GM21528 (cell line): Measurements from ENCODE around the gene F5.

Experiments
- ATAC-seq: cut with Tn5 transposase; IDR thresholded peaks from one replicate; pipeline ENCODE4 v1.9.1; 2021; ENCODE audit warnings: mild to moderate bottlenecking, moderate library complexity; ENCODE audit not compliant: unreplicated experiment, low FRiP score

Gene F5

DNA sequence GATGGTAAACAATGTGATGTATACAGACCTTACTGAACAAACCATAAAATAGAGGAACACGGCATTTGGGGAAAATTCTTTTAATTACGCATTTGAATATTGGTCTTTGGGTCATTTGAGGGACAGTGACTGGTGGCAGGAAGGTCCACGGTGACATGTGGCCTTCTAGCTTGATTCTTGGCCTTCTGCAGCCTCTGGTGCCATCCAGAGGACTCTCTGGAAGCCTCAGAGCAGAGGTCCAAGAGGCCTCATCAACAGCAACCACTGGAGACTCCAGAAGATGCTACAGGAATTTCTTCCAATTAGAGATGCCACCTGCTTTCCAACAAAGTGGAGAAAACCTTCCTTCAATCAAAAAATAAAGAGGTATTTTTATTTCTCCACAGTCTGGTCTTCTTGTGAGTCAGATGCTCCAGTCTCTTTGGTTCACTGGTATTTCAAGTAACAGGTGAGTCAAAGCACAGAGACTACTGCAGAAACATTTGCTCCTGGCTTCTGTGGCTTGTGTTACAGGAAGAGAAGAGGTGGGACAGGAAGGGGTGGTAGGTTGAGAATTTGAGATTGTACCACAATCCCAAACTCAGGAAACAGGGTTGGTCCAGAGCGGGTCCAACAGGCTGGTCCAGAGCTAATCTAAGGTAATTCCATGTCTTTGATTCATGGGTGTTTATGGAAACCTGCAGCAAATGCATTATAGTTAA lies 2.7 kb upstream of the F5 start:
- ATAC-seq = no peak

DNA sequence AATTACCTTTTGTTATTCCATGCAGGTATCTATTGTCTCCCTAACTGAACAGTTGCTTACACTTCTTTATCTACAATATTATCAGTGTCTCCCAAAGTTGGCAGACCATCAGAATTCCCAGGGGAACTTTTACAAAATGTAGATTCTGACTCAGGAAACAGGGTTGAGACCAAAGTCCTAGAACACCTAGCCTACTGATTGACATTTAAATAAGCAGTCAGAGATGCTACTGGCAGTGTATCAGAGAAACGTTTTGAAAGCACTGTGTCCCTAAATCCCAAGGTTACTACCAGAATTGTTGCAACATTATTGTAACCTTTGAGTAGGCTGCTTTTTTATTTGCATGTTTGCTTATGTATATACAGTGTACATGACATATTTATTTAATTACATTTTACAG lies 1.8 kb upstream of the F5 start:
- no peak for ATAC-seq

DNA sequence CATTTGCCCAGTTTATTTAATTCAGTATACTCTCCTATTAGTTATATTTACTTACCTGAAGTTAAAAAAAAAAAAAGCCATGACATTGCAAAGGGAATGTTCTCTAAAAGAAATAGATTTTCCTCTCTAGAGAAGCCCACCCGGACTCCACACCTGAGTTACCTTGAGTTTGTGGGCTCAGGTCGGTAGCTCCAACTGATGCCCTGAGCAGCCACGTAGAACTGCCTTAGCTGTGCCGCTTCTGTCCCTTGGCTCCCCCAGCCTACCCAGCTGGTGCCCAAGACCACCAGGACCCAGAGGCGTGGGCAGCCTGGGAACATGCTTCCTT lies 250 bp downstream of the F5 start:
- ATAC-seq = peak; percentile 44

DNA sequence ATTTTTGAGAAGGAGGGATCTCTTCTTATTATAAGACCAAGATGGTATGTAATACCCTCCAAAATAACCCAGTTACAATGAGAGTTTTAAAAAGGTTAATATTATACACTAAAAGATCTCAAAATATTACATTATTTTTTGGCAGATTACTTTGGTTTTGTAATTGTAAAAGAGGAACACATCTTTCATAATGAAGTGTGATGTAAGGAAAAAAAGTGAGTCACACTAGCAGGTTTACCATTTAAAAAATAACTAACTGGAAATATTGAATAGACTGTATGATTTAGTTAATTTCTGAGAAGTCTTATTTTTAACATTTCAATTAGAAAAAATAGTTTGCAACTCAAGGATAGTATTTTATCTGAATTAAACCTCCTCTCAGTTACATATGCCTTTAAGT lies 1.1 kb downstream of the F5 start:
- no peak for ATAC-seq

DNA sequence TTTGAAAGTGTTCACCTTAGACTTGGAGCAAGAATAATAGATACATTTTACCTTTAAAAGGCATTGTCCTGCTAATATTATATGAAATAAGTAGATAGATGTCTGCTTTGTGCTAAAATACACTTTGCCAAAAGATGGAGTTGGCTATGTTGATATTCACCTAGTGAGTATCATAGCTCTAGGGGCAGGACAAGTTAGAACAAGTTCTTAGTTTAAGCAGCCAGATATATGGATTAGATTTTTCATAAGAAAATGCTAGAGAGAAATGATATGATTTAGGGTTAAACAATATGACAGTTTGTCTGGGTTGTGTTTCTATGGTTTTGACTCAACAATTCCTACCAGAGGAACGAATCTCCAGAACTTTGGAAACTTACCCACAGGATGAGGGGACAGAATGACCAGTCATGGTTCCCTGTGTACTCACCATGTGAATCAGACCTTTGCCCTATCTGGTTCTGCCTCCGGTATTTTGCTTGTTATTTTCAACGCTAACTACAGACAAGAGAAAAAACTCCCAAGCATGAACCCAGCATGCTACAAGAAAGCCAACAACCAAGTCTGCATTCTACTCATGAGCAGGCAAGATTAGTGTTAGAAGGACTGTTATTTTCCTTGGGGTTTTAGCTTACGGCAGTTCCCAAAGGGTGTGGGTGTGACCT lies 1.7 kb downstream of the F5 start:
- ATAC-seq = no peak

DNA sequence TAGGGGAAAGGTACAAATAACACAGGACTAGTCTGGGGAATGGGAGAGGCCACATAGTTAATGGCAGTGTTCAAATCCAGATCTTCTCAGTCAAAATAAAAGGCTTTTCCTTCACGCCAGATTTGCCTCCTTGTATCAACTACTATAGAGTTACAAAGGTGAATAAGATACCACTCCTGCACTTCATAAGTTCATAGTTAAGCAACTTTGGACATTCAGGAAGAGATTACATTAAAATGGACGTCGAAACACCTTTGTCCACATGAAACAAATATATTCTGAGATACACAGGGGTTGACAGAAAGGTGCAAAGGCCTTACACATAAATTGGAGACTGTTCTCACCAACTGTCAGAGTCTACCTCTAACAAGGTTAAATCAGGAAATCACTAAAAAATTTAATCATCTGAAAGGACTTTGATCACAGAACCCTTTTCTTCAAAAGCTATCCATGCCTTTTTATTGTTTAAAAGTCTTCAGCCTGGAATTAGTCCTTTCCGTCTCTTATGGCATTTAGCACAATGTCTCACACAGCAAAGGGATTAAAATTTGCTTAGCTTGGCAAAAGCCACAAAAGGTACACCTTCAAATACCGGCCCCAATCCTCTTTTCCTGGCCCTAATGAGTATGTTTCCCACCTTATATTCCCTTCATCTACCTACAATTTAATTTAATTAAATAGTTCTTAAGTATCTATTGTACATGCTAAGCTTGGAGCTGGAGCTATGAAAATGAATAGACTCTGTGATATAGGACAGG lies 8.1 kb downstream of the F5 start:
- ATAC-seq = no peak

DNA sequence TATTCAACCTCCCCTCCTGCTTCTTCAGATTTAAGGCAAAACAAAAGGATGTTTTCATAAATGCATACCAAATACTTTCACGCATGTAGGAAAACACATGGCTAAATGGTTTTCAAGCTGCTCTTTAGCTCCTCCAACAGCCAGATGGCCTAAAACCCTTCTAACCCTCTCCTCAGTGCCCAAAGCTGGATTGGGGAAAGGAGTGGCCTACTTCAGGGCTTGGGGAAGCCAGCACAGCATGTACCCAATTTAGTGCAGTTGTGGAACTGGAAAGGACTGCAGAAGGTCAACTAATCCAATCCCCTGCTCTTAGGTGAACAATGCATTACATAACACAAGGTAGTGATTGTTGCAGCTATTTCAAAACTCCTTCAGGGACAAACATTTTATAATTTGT lies 9.3 kb downstream of the F5 start:
- no peak for ATAC-seq

DNA sequence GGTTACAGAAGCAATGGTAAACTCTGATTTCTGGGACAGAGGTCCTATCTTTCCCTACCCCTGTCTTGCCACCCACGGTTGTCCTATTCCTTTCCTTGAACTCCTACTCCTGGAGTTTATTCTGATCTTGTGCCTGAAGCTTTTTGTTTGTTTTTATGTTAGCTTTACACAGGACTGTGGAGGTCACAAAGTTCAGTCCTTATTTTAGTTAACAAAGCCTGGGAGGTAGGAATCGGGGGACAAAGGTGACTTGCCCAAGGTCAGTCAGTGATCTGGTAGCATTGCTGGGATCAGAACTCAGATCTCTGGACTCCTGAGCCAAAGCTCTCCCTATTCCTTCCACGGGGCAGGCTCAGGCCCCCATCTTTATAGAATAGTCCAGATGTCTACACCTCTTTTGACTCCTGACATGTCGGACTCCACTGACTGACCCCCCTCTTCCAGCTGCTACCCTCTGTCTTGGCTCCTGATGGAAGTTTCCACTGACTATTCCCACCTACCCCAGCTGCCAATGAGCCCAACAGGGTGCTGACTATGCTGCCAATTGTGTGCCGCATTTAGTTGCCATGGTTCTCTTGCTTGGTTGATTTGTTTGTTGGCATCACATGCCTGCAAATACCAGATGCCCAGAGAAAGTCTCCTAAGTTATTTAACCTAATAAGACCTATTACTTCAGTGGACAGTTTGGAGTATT lies 9.9 kb downstream of the F5 start:
- no peak for ATAC-seq

DNA sequence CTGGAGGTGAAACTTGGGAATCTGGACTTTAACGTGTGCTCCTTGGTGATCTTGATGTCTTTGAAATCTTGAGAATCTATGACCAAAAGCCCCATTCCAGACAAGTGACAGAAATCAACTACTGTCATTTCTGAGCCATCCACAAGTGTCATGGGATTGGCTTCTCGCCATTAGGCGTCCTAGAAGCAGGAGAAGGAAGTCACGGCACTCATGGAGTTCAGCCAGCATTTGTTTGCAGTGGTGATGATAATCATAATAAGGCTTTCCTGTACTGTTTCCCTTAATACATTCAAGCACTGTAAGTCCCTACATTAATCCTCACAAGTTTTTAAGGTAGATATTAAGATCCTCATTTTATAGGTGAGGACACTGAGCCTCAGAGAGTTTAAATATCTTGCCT lies 11.9 kb downstream of the F5 start:
- ATAC-seq = no peak

DNA sequence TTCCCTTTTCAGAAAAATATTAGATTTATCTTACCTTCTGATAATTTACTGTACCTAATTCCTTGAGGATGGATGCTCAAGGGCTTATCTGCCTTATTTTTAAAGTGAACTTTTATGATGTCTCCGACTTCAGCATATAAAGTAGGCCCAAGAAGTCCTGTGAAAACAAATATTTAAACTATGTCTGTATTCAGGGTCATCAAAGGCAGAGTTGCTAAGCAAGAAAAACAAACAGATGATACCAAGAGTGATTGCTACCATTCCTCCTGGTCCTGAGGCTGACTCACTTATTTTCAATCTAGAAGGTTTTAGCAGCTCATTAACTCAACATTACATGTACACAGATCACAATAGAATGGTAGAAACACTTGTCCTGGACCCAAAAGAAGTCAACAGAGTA lies 14.1 kb downstream of the F5 start:
- ATAC-seq = no peak

DNA sequence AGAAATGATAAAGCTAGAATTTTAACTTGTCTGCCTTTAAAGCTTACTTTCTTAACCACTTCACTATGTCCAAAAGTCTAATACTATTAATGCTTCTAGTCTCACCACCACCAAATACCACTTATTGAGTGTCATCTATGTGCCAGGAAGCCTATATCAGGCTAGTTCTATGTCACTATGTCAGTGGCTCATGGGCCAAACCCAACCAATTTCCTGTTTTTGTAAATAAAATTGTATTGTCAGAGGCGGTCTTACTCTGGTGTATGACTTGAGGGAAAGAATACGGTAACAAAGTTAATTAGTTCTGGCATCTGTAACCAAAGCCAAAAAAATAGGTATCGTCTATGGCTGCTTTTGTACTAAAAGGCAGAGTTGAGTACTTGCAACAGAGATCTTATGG lies 14.8 kb downstream of the F5 start:
- no peak for ATAC-seq

DNA sequence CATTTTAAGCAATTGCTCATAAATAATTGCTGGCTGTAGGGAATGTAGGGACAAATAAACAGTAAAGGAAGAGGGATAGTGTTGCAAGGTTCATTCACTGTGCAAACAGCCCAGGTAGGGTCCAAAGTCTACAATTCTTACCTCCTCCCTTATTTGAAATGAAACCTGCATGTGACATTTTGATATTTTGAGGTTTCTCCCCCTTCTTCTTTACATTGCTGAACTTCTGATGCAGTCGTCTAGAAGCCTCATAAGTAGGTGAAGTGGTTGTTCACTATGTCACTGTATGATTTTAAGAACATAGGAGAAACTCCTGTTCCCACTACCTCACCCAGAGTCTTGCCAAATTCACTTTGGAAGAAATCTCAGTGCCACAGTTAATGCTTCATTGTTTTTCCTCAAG lies 16.1 kb downstream of the F5 start:
- no peak for ATAC-seq

DNA sequence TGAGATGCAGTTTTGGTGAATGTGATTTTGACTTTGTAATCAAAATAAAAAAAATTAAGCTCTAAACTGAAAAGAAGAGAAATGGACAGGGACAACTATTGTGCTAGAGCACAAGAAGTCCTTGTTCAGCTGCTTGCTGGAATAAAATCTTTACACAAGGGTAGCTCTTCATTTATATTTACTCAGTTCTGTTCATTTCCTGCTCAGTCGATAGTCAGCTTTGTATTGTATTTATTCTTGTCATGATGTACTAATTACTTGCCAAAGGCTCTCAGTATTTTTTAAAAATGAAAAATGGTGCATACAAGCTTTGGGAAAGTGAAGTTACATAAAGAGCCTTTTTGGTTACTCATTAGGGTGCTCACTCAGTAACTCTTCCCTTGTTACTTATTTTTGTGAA lies 17.8 kb downstream of the F5 start:
- ATAC-seq = no peak

DNA sequence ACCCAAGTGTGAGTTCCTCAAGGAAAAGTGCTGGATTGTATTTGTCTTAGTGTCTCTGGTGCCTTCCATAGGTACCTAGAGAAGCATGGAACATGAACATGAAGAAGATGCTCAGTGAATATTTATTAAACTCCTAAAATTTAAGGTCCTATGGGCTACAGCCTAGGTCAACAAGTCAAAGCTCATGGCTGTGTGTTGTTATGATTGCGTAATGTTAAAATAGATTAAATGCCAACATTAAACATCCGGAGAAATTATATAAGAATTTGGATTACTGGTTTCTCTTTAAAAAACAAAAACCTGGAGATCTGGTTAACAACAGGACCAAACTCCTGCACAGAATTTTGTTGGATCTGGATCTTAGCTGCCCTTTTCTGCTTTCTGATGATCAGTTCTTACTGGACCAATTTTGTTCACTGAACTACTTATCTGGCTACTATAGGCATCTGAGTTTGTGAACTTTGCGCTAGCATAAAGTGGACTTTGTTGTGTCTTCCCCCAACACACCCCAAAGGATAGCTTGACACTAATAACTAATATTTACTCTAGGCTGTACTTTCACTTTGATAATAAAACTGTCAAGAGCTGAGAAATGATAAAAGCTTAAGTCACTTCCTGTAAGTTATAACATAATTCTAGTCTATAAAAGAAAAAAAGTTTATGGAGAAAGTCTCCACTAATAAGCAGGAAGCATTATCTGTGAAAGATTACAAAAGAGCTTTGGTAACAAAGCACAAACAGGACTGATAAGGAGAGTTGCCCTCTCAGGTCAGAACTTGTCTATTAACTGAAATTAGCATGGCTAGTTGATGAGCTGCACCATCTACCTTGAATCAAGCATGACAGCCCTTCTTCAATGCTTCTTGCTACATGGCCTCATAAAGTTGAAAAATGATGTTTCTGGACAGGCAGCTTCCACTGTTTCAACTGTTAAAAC lies 20.7 kb downstream of the F5 start:
- no peak for ATAC-seq

DNA sequence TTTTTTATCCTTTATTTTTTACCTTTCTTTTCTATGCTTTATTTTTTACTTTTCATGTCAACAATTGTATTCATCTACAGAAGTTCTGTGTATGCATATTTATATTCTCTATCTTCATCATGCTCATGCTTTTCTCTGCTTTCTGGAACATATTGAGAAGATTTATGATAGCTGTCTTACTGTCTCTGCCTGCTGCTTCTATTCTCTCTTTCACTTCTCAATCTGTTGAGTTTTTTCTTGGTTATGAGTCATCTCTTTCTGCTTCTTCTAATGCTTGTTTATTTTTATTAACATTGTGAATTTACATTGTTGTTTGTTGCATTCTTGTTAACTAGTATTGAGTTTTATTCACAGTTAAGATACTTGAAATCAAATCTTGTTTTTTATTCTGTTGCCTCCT lies 22.6 kb downstream of the F5 start:
- ATAC-seq = no peak

DNA sequence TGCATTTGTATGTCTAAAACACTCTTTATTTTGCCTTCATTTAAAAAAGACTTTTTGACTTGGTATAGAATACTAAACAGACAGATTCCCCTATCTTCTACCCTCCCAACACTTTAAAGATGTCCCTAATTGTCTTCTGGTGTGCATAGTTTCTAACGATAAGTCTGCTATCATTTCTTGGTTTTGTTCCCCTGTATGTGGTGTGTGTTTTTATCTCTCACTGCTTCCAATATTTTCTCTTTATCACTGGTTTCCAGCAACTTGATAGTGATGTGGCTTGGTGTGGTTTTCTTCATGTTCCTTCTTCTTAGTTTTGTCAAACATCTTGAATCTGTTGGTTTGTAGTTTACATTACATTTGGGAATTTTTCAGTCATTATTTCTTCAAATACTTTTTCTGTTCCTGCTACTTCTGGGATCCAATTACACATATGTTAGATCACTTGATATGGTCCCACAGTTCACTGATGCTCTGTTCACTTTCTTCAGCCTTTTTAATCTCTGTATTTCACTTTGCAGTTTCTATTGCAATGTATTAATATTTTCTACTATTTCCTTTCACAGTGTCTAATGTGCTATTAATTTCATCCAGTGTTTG lies 23.2 kb downstream of the F5 start:
- no peak for ATAC-seq

DNA sequence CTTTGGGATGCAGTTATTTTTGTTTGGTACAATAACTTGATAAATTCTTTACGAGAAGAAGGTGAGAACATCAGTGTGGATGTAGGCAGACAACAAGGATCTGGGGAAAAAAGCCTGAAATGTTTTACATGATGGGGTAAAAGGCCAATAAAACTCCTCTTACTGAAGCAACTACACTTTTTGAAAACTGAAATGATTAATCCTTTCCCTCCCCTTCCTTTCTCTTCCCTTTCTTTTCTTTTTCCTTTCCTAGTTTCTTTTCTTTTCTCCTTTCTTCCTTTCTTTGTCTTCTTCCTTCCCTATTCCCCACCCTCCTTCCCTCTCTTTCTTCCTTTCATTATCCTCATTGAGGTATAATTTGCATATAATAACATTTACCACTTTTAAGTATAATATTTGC lies 24.6 kb downstream of the F5 start:
- ATAC-seq = no peak

DNA sequence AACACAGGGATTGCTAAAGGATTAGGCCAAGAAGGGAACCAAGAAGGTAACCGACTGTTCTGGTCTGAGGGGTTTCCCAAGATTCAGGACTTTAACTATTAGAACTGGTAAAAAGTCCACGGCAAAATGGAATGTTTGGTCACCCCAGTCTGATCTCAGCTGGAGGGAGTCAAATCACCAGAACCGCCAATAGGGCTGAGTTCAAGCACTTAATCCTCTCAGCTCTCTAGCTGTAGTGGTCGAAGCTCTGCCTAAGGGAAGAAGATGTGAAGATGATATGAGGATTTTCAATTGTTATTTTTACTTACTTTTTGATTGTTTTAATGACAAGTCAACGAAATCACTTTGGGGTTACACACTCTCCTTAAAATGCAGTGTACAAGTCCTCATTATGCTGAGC lies 29.1 kb downstream of the F5 start:
- ATAC-seq = no peak

DNA sequence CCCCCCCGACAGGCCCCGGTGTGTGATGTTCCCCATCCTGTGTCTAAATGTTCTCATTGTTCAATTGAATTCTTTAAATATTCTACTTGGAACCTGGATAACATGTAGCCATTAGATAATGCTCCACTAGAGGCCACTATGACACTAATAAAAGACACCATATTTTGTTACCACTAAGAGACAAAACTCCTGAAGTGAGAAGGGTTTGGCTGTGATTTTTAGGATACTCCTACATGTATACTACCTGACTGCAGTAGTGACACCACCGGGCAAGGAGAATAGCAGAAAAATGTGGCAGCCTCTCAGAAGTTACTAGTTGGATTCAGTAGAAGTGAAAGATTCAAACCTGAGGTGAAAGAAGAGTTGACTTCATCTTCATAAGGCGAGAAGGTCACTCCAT lies 36.0 kb downstream of the F5 start:
- no peak for ATAC-seq

DNA sequence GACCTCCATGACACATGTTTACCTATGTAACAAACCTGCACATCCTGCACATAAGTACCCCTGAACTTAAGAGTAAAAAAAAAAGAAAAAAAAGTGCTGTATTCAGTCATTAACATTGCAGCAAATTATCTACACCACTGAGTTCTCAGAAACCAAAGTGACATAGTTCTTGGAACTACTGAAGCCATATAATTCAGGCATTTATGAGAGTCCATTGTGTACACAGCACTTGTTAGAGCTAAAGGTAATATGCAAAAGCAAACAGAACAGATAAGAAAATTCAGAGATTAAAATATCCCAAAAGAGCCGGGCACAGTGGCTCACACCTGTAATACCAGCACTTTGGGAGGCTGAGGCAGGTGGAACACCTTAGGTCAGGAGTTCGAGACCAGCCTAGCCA lies 38.0 kb downstream of the F5 start:
- ATAC-seq = no peak
